Neuron (in vitro differentiated cells): ENCODE measurements around the gene CDH13.

Experiments used
- H2AFZ ChIP-seq: one replicate; pipeline ENCODE4 v1.6.1; 2013; ENCODE audit warnings: low read depth, mild to moderate bottlenecking, inconsistent platforms, low read length, moderate library complexity
- H3K27me3 ChIP-seq: one replicate; pipeline ENCODE4 v1.6.1; 2013; ENCODE audit warnings: low read length; ENCODE audit not compliant: insufficient read depth
- H3K36me3 ChIP-seq: one replicate; pipeline ENCODE4 v1.6.1; 2013; ENCODE audit warnings: low read length; ENCODE audit not compliant: insufficient read depth
- H3K4me1 ChIP-seq: one replicate; pipeline ENCODE4 v1.6.1; 2013; ENCODE audit warnings: low read length; ENCODE audit not compliant: insufficient read depth
- H3K4me3 ChIP-seq: 2 replicates; pipeline ENCODE4 v1.5.1; 2013; ENCODE audit warnings: mild to moderate bottlenecking, low read length, moderate library complexity
- H3K9me3 ChIP-seq: one replicate; pipeline ENCODE4 v1.6.1; 2013; ENCODE audit warnings: low read length

CDH13 gene

DNA sequence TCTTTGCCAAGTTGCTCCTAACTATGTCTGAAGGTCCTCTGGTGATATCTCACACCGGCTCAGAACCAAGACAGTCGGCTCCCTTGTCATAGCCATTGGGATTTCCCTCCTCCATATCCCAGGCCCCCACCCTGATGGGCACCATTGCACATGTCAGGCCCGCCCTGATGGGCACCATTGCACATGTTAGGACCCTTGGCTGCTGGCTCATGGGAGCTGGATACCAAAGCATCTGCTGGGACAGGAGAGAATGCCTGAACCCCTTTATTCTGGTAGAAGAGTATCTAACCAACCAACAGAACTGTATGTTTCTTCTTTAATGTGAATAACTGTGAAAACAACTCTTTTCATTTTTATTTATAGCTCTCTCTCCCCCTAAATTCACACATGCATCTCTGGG, 726.5 kb downstream of the CDH13 start:
- H3K27me3 ChIP-seq = no peaks in the 10 kb centered on the region
- H3K9me3 ChIP-seq = no peaks in the 10 kb centered on the region
- no peak overlapping the region for H2AFZ ChIP-seq
- H3K36me3 ChIP-seq = no peaks in the 10 kb centered on the region
- no peaks in the 10 kb centered on the region for H3K4me1 ChIP-seq
- H3K4me3 ChIP-seq = no peak overlapping the region

- Histone ChIP-seq H3K9me3 (no peaks in the 10 kb centered on the region), H2AFZ (no peak overlapping the region), H3K27me3 (no peaks in the 10 kb centered on the region), H3K4me1 (no peaks in the 10 kb centered on the region), H3K4me3 (no peak overlapping the region), H3K36me3 (no peaks in the 10 kb centered on the region)
Observed at GRCh38 chr16:83354015-83354414, 727.2 kb downstream of the CDH13 start.

- no peaks in the 10 kb centered on the region for H3K36me3 ChIP-seq
- H3K9me3 ChIP-seq = no peaks in the 10 kb centered on the region
- H3K4me1 ChIP-seq = no peaks in the 10 kb centered on the region
- H2AFZ ChIP-seq = no peak overlapping the region
- no peaks in the 10 kb centered on the region for H3K27me3 ChIP-seq
- H3K4me3 ChIP-seq = no peak overlapping the region
Observed at GRCh38 chr16:83355570-83356218, 728.9 kb downstream of the CDH13 start.

- Histone ChIP-seq H3K36me3 (no peaks in the 10 kb centered on the region), H3K27me3 (no peaks in the 10 kb centered on the region), H3K4me1 (no peaks in the 10 kb centered on the region), H3K4me3 (no peak overlapping the region), H3K9me3 (no peaks in the 10 kb centered on the region), H2AFZ (no peak overlapping the region)
Observed at GRCh38 chr16:83356266-83356665, 729.5 kb downstream of the CDH13 start.

GRCh38 chr16:83356986-83357385, 730.2 kb downstream of the CDH13 start:
- Histone ChIP-seq H3K27me3 (no peaks in the 10 kb centered on the region), H2AFZ (no peak overlapping the region), H3K4me3 (no peak overlapping the region), H3K4me1 (no peaks in the 10 kb centered on the region), H3K36me3 (no peaks in the 10 kb centered on the region), H3K9me3 (no peaks in the 10 kb centered on the region)

- Histone ChIP-seq H3K9me3 (no peaks in the 10 kb centered on the region), H3K4me3 (no peak overlapping the region), H3K36me3 (no peaks in the 10 kb centered on the region), H3K27me3 (no peaks in the 10 kb centered on the region), H2AFZ (no peak overlapping the region), H3K4me1 (no peaks in the 10 kb centered on the region)
Observed at GRCh38 chr16:83363521-83363920, 736.8 kb downstream of the CDH13 start.

DNA sequence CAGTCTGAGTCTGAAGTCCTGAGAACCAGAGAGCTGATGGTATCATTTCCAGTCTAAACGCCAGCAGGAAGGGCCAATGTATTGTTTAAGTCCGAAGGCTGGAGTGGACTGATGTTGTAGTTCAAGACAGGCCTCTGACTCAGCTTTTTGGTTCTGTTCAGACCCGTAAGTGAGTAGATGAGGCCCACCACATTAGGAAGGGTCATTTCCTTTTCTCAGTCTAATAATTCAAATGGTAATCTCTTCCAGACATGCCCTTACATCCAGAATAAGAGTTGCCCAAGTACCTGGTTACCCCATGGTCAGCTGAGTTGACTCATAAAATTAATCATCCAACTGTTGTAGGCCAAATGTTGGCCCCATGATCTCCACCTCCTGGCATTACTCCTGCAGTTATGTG, 738.4 kb downstream of the CDH13 start:
- Histone ChIP-seq H3K27me3 (no peaks in the 10 kb centered on the region), H3K9me3 (no peaks in the 10 kb centered on the region), H2AFZ (no peak overlapping the region), H3K4me3 (no peak overlapping the region), H3K4me1 (no peaks in the 10 kb centered on the region), H3K36me3 (no peaks in the 10 kb centered on the region)

- Histone ChIP-seq H3K4me1 (no peaks in the 10 kb centered on the region), H2AFZ (no peak overlapping the region), H3K4me3 (no peak overlapping the region), H3K36me3 (no peaks in the 10 kb centered on the region), H3K27me3 (no peaks in the 10 kb centered on the region), H3K9me3 (no peaks in the 10 kb centered on the region)
Observed at GRCh38 chr16:83366228-83366627, 739.5 kb downstream of the CDH13 start.

DNA sequence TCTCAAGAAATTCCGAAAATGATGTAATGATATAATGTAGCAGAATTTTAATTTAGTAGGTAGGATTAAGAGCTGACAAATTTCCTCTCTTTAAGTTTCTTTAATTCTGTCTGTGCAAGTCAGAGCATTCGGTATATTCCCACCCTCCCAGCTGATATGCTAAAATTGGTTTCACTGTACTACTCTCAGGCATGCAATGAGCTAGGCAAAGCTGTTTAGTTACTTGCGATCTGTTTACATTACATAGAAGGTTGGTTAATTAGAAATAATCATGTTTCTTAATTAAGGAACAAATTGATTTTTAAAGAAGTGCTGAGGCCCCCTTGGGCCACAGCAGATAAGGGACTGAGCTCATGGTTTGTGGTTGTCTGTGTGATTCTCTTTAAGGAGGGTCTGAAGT, 748.2 kb downstream of the CDH13 start:
- Histone ChIP-seq H2AFZ (no peak overlapping the region), H3K9me3 (no peaks in the 10 kb centered on the region), H3K27me3 (no peaks in the 10 kb centered on the region)

GRCh38 chr16:83389751-83390150, 763.0 kb downstream of the CDH13 start:
- H3K27me3 ChIP-seq = no peaks in the 10 kb centered on the region
- H3K9me3 ChIP-seq = no peaks in the 10 kb centered on the region
- H3K36me3 ChIP-seq = no peaks in the 10 kb centered on the region
- H2AFZ ChIP-seq = no peak overlapping the region
- no peak overlapping the region for H3K4me3 ChIP-seq
- no peaks in the 10 kb centered on the region for H3K4me1 ChIP-seq

More for the DNA sequence above, 748.2 kb downstream of the CDH13 start:
- H3K4me3 ChIP-seq = no peak overlapping the region
- H3K4me1 ChIP-seq = no peaks in the 10 kb centered on the region
- H3K36me3 ChIP-seq = no peaks in the 10 kb centered on the region

DNA sequence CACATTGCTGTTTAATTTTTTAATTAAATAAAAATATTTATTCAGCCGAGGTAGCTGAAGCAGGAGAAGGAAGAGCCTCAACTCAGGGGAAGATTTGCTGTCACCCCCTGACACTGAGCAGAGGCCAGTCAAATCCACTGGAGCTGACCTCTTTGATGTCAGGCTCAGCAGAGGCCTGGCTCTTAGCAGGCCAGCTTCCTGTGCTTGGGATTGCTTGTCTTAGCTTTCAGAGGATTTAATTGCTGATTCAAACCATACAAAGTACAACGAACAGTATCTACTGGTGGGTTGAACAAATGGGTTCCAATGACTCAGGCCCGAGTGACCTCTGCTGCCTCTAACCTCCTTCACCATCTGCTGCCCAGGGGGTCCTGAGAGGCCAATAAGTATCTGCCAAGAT, 764.0 kb downstream of the CDH13 start:
- Histone ChIP-seq H3K9me3 (no peaks in the 10 kb centered on the region), H3K4me1 (no peaks in the 10 kb centered on the region)

DNA sequence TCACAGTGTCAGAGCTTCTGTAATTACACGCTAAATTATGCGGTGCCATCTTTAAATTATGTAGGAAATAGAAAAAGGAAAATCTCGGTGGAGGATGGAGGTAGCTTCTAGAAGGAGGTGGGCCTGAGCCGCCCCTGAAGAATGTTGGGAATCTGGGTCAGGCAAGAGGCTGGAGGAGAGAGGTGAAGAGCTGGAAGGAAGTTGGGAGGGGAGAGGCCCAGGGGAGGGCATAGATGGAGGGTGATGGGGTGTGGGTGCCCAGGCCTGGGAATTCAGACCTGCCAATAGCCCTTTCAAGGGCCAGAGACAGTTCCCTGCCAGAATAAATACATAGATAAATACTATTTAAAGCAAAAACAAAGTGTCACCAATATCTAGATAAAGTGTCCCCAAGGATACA, 766.0 kb downstream of the CDH13 start:
- H2AFZ ChIP-seq = no peak overlapping the region
- no peaks in the 10 kb centered on the region for H3K36me3 ChIP-seq
- H3K9me3 ChIP-seq = no peaks in the 10 kb centered on the region
- no peaks in the 10 kb centered on the region for H3K4me1 ChIP-seq
- H3K4me3 ChIP-seq = no peak overlapping the region
- no peaks in the 10 kb centered on the region for H3K27me3 ChIP-seq

More for the DNA sequence above, 764.0 kb downstream of the CDH13 start:
- Histone ChIP-seq H3K27me3 (no peaks in the 10 kb centered on the region), H2AFZ (no peak overlapping the region), H3K36me3 (no peaks in the 10 kb centered on the region), H3K4me3 (no peak overlapping the region)

DNA sequence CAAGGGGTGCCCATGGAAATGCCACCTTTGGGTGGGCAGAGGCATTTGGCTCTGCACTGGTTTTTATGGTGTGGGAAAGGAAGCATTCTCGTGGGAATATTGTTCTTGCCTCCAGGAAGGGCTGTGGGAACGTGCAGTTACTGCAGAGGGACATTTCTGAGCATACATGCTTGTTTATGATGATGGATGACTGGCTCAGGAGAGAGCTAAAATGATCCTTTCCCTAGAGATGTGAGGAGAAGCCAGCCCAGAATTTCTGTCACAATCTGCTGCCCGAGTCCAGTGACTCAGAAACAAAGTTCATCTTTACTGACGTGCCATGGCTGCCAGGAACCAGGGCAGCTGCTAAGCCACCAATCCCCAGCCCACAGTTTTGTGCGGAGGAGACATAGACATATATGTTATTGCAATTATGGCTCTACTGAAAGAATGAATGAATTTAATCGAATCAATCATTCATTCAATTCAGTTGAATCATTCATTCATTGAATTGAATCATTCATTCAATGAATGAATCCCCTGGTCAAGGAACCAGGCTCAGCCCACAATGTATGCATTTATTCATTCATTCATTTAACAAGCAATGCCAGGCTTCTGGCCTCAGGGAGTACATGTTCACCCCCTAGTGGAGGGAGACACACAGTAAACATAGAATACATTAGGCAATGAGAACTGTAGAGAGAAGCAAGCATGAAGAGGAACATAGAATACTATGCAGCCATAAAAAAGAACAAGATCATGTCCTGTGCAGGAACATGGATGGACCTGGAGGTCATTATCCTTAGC, 766.6 kb downstream of the CDH13 start:
- no peaks in the 10 kb centered on the region for H3K4me1 ChIP-seq
- no peak overlapping the region for H3K4me3 ChIP-seq
- no peaks in the 10 kb centered on the region for H3K36me3 ChIP-seq
- no peaks in the 10 kb centered on the region for H3K27me3 ChIP-seq
- H2AFZ ChIP-seq = no peak overlapping the region
- no peaks in the 10 kb centered on the region for H3K9me3 ChIP-seq
